Measurements from ENCODE around the gene PMEPA1. TPM values are rescaled to one million over a fixed set of nuclear protein-coding genes. Genes with fewer than 3 reads are reported as not detected.

Gene PMEPA1
- total RNA-seq, 1 donor: 23.5 TPM

Other genes with a start within 250 kb of the PMEPA1 start
- not detected in 2 replicates for gene CTCFL, start 184.9 kb downstream of the PMEPA1 start, total RNA-seq
- not detected in 2 replicates for gene PCK1, start 148.9 kb downstream of the PMEPA1 start, total RNA-seq
- gene ZBP1, start 89.6 kb downstream of the PMEPA1 start, total RNA-seq: not detected in 2 replicates